IPS-NIHi7 (cell line): ENCODE measurements around the gene INCA1.
A peak's percentile ranks its signal among the peaks of the same experiment; 100 is the strongest.

ENCODE experiments used
- DNase-seq: peaks from one replicate; pipeline ENCODE4 v3.0.0; 2012; ENCODE audit warnings: mixed read lengths; ENCODE audit errors: extremely low spot score

INCA1 gene

GRCh38 chr17:4971826-4972225 is 25.5 kb downstream of the INCA1 start:
- no peak for DNase-seq

- no peak for DNase-seq
These were observed 27.0 kb downstream of the INCA1 start for GRCh38 chr17:4970273-4970672.

- no peak for DNase-seq
These were observed 27.7 kb downstream of the INCA1 start for GRCh38 chr17:4969551-4970173.

- peak; percentile 23 for DNase-seq
These were observed 28.2 kb downstream of the INCA1 start for GRCh38 chr17:4969047-4969550.

GRCh38 chr17:4968486-4969046 is 28.8 kb downstream of the INCA1 start:
- peak; percentile 46 for DNase-seq

- peak; percentile 91 for DNase-seq
These were observed 29.5 kb downstream of the INCA1 start, which contains the start of gene SPAG7 for GRCh38 chr17:4967539-4968485. SPAG7 (minus strand) TSS chr17:4967817; CDS start chr17:4967804, 13 bp downstream.

GRCh38 chr17:4966844-4967538 is 30.3 kb downstream of the INCA1 start:
- DNase-seq = peak; percentile 96

GRCh38 chr17:4965311-4965986 is 31.9 kb downstream of the INCA1 start:
- DNase-seq = no peak

GRCh38 chr17:4960279-4960922 is 36.9 kb downstream of the INCA1 start:
- DNase-seq = no peak

- no peak for DNase-seq
These were observed 37.9 kb downstream of the INCA1 start for GRCh38 chr17:4959261-4959965.

GRCh38 chr17:4958102-4958501 is 39.2 kb downstream of the INCA1 start:
- no peak for DNase-seq

GRCh38 chr17:4956493-4957061 is 40.7 kb downstream of the INCA1 start:
- DNase-seq = peak; percentile 36

- DNase-seq = no peak
These were observed 42.2 kb downstream of the INCA1 start for GRCh38 chr17:4955091-4955490.

- no peak for DNase-seq
These were observed 43.8 kb downstream of the INCA1 start for GRCh38 chr17:4953451-4953961.

GRCh38 chr17:4951486-4951885 is 45.8 kb downstream of the INCA1 start:
- no peak for DNase-seq

- DNase-seq = no peak
These were observed 46.5 kb downstream of the INCA1 start, which contains the start of gene ENO3 for GRCh38 chr17:4950746-4951204. ENO3 (plus strand) TSS chr17:4951119; CDS start chr17:4951830, 711 bp downstream.

GRCh38 chr17:4950075-4950745 is 47.1 kb downstream of the INCA1 start:
- DNase-seq = no peak

- peak; percentile 80 for DNase-seq
These were observed 47.8 kb downstream of the INCA1 start for GRCh38 chr17:4949321-4950074.
